Loucy (cell line): ENCODE measurements around the gene SLC5A10.
"Not testable (repeated sequence)": the region's sequence is repeated elsewhere in the genome, so short reads cannot be mapped to it uniquely, and the experiment has no call there.

Source experiments
- H2AFZ ChIP-seq: fragments of 200-600 bp; sonication (generic); 2 replicates; pipeline ENCODE4 v1.6.0; 2016; ENCODE audit warnings: antibody characterized with exemption, mild to moderate bottlenecking, low read length, moderate library complexity
- H3F3A ChIP-seq: fragments of 200-600 bp; 2 replicates; pipeline ENCODE4 v1.6.0; 2016; ENCODE audit warnings: antibody characterized with exemption, low read depth, mild to moderate bottlenecking
- H3K27me3 ChIP-seq: fragments of 200-600 bp; sonication (generic); 2 replicates; pipeline ENCODE4 v1.6.1; 2014; ENCODE audit warnings: low read length, mild to moderate bottlenecking; ENCODE audit not compliant: insufficient read depth, poor library complexity, severe bottlenecking
- H3K36me3 ChIP-seq: fragments of 200-600 bp; sonication (generic); 2 replicates; pipeline ENCODE4 v1.6.1; 2016; ENCODE audit warnings: low read length; ENCODE audit not compliant: insufficient read depth
- H3K4me1 ChIP-seq: fragments of 200-600 bp; sonication (generic); 2 replicates; pipeline ENCODE4 v1.5.1; 2014; ENCODE audit warnings: low read length, mild to moderate bottlenecking; ENCODE audit not compliant: insufficient read depth, poor library complexity, severe bottlenecking
- H3K4me2 ChIP-seq: fragments of 200-600 bp; sonication (generic); 2 replicates; pipeline ENCODE4 v1.6.0; 2014; ENCODE audit warnings: antibody characterized with exemption, low read length, low read depth, mild to moderate bottlenecking; ENCODE audit not compliant: poor library complexity, severe bottlenecking
- H3K4me3 ChIP-seq: fragments of 200-600 bp; sonication (generic); 2 replicates; pipeline ENCODE4 v1.5.1; 2014; ENCODE audit warnings: low read length, mild to moderate bottlenecking, mixed read lengths; ENCODE audit not compliant: poor library complexity, severe bottlenecking
- H3K79me2 ChIP-seq: fragments of 200-600 bp; sonication (generic); 2 replicates; pipeline ENCODE4 v1.6.1; 2014; ENCODE audit warnings: low read length; ENCODE audit not compliant: insufficient read depth
- H3K9ac ChIP-seq: fragments of 200-600 bp; sonication (generic); 2 replicates; pipeline ENCODE4 v1.6.0; 2014; ENCODE audit warnings: mild to moderate bottlenecking, low read depth, low read length, moderate library complexity; ENCODE audit not compliant: poor library complexity, severe bottlenecking
- H3K9me2 ChIP-seq: fragments of 200-600 bp; sonication (generic); replicated peaks from 2 replicates; pipeline ENCODE4 v1.6.1; 2016; ENCODE audit warnings: low read depth, low read length, mixed read lengths
- H3K9me3 ChIP-seq: fragments of 200-600 bp; sonication (generic); 2 replicates; pipeline ENCODE4 v1.6.1; 2014; ENCODE audit warnings: mild to moderate bottlenecking, antibody characterized with exemption, low read length, low read depth; ENCODE audit not compliant: insufficient read depth
- H4K20me1 ChIP-seq: fragments of 200-600 bp; sonication (generic); 2 replicates; pipeline ENCODE4 v1.6.0; 2014; ENCODE audit warnings: antibody characterized with exemption, low read length, mild to moderate bottlenecking; ENCODE audit not compliant: insufficient read depth, poor library complexity, severe bottlenecking

The SLC5A10 gene

GRCh38 chr17:19042369-19042768, 90.4 kb downstream of the SLC5A10 start:
- not testable (repeated sequence) for H3K4me1 ChIP-seq, H3K9me2 ChIP-seq, H3F3A ChIP-seq, H3K4me3 ChIP-seq, H3K36me3 ChIP-seq, H3K9ac ChIP-seq, H3K9me3 ChIP-seq, H3K4me2 ChIP-seq, H2AFZ ChIP-seq, H4K20me1 ChIP-seq, H3K27me3 ChIP-seq, H3K79me2 ChIP-seq

DNA sequence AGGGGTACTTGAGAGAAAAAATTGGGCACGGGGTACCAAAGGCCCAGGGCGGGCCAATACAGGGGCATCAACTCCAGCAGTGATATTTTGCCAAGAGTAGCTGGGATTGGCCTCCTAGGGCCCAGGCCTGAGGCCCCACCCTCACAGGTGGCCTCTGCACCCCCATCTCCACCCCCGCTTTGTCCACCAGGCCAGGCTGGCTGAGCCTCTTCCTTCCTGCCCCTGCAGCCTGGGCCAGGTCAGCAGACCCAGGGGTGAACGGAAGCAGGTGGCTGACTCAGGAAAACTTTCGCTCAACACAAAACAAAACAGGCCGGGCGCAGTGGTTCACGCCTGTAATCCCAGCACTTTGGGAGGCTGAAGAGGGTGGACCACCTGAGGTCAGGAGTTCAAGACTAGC, 91.1 kb downstream of the SLC5A10 start:
- not testable (repeated sequence) for H2AFZ ChIP-seq, H3K4me3 ChIP-seq, H3K4me1 ChIP-seq, H3K36me3 ChIP-seq, H3K27me3 ChIP-seq, H3K79me2 ChIP-seq, H4K20me1 ChIP-seq, H3K9me2 ChIP-seq, H3K9ac ChIP-seq, H3K4me2 ChIP-seq, H3K9me3 ChIP-seq, H3F3A ChIP-seq

GRCh38 chr17:19044643-19045042, 92.7 kb downstream of the SLC5A10 start:
- H3K27me3 ChIP-seq, H4K20me1 ChIP-seq, H3K9me2 ChIP-seq, H2AFZ ChIP-seq, H3K36me3 ChIP-seq, H3K4me3 ChIP-seq, H3F3A ChIP-seq, H3K4me2 ChIP-seq, H3K9ac ChIP-seq, H3K79me2 ChIP-seq, H3K4me1 ChIP-seq, H3K9me3 ChIP-seq: not testable (repeated sequence)

- H3K27me3 ChIP-seq, H3K79me2 ChIP-seq, H3K4me2 ChIP-seq, H3K9me2 ChIP-seq, H3K9ac ChIP-seq, H3K9me3 ChIP-seq, H2AFZ ChIP-seq, H4K20me1 ChIP-seq, H3K4me3 ChIP-seq, H3K4me1 ChIP-seq, H3F3A ChIP-seq, H3K36me3 ChIP-seq: not testable (repeated sequence)
Observed at GRCh38 chr17:19046782-19047375, 94.9 kb downstream of the SLC5A10 start, which contains the start of gene GRAP. Gene GRAP (minus strand): TSS chr17:19046957. CDS start chr17:19046926, 31 bp downstream.

DNA sequence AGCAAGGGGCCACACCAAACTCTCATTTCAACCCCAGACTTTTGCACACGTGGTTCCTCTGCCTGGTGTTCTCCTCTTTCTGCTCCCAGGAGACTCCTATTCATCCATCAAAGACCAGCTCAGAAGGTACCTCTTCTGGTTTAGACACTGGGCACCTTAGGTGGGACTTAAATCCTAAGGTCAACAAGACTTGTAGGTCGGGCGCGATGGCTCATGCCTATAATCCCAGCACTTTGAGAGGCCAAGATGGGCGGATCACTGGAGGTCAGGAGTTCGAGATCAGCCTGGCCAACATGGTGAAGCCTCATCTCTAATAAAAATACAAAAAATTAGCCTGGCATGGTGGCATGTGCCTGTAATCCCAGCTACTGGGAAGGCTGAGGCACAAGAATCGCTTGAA, 95.5 kb downstream of the SLC5A10 start:
- not testable (repeated sequence) for H3K9me3 ChIP-seq, H3K9me2 ChIP-seq, H3F3A ChIP-seq, H3K9ac ChIP-seq, H3K4me3 ChIP-seq, H3K36me3 ChIP-seq, H3K4me1 ChIP-seq, H3K27me3 ChIP-seq, H3K4me2 ChIP-seq, H3K79me2 ChIP-seq, H4K20me1 ChIP-seq, H2AFZ ChIP-seq

DNA sequence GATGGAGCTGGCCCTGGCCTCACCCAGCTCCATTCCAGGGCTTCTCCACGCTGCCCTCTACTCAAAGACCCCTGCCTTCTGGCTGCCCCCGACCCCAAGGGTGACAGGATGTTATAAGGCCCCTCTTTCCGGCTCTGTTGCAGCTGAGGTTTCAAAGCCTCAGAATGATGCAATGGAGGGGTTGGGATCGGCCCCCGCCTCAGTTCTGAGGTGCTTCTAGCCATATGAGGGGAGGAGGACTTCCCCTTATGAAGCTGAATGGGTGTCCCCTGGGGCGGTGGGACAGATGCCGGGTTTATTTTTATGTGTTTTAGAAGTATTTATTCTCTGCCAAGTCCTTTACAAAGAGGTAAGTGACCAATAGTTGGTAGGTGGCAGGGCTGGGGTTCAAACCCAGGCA, 96.9 kb downstream of the SLC5A10 start:
- H3K9me3 ChIP-seq, H3K4me1 ChIP-seq, H3F3A ChIP-seq, H3K9ac ChIP-seq, H4K20me1 ChIP-seq, H3K4me2 ChIP-seq, H3K27me3 ChIP-seq, H3K79me2 ChIP-seq, H3K9me2 ChIP-seq, H2AFZ ChIP-seq, H3K4me3 ChIP-seq, H3K36me3 ChIP-seq: not testable (repeated sequence)

GRCh38 chr17:19055447-19055846, 103.5 kb downstream of the SLC5A10 start:
- not testable (repeated sequence) for H3K4me3 ChIP-seq, H3K9ac ChIP-seq, H3K79me2 ChIP-seq, H4K20me1 ChIP-seq, H3F3A ChIP-seq, H2AFZ ChIP-seq, H3K4me2 ChIP-seq, H3K27me3 ChIP-seq, H3K9me2 ChIP-seq, H3K36me3 ChIP-seq, H3K4me1 ChIP-seq, H3K9me3 ChIP-seq
